Stimulated activated CD4-positive, alpha-beta T cell treated with anti-CD3 and anti-CD28 coated beads, Interleukin-4, amount 100 ng/mL, for 48 hours (primary cell): ENCODE data around the gene PRPF31.
A peak's percentile ranks its signal among the peaks of the same experiment; 100 is the strongest.

ENCODE experiments used
- DNase-seq, 2 donors: peaks; one replicate each; pipeline ENCODE4 v3.0.0-alpha.2; 2020; ENCODE audit warnings: low read depth in 2 of 2

Gene PRPF31

GRCh38 chr19:54107876-54108490 lies 7.6 kb upstream of the PRPF31 start:
- DNase-seq: no peak

GRCh38 chr19:54108496-54108895 lies 7.1 kb upstream of the PRPF31 start:
- no peak for DNase-seq

GRCh38 chr19:54109651-54110050 lies 5.9 kb upstream of the PRPF31 start:
- DNase-seq: no peak

GRCh38 chr19:54114340-54115108 lies 1.0 kb upstream of the PRPF31 start:
- DNase-seq: peak in 1 of 2 donors; percentile 25

GRCh38 chr19:54121259-54121658 lies 5.7 kb downstream of the PRPF31 start:
- DNase-seq: no peak

- no peak for DNase-seq
These were observed 8.1 kb downstream of the PRPF31 start for GRCh38 chr19:54123682-54124081.

- no peak for DNase-seq
These were observed 8.8 kb downstream of the PRPF31 start for GRCh38 chr19:54124393-54124792.

- no peak for DNase-seq
These were observed 10.2 kb downstream of the PRPF31 start for GRCh38 chr19:54125713-54126112.

- DNase-seq: no peak
These were observed 12.3 kb downstream of the PRPF31 start for GRCh38 chr19:54127688-54128440.

- DNase-seq: no peak
These were observed 12.8 kb downstream of the PRPF31 start for GRCh38 chr19:54128441-54128725.

- no peak for DNase-seq
These were observed 13.5 kb downstream of the PRPF31 start for GRCh38 chr19:54128796-54129616.

GRCh38 chr19:54129617-54129996 lies 14.1 kb downstream of the PRPF31 start:
- DNase-seq: no peak

GRCh38 chr19:54133312-54133956 lies 17.9 kb downstream of the PRPF31 start:
- no peak for DNase-seq

GRCh38 chr19:54133957-54134590 lies 18.5 kb downstream of the PRPF31 start:
- DNase-seq: no peak

- DNase-seq: no peak
These were observed 20.7 kb downstream of the PRPF31 start for GRCh38 chr19:54136086-54136863.

- DNase-seq: peak; percentile 94 to 99
These were observed 21.5 kb downstream of the PRPF31 start for GRCh38 chr19:54136864-54137698.

GRCh38 chr19:54137699-54138488 lies 22.3 kb downstream of the PRPF31 start, which contains the start of gene CNOT3:
TSS of gene CNOT3 (plus strand) at chr19:54137762. CDS start at chr19:54142979, 5,217 bp downstream.
- DNase-seq: peak in 1 of 2 donors; percentile 20

GRCh38 chr19:54138489-54139256 lies 23.1 kb downstream of the PRPF31 start:
- peak in 1 of 2 donors; percentile 29 for DNase-seq
